ENCODE measurements around the gene CTIF.

DNA sequence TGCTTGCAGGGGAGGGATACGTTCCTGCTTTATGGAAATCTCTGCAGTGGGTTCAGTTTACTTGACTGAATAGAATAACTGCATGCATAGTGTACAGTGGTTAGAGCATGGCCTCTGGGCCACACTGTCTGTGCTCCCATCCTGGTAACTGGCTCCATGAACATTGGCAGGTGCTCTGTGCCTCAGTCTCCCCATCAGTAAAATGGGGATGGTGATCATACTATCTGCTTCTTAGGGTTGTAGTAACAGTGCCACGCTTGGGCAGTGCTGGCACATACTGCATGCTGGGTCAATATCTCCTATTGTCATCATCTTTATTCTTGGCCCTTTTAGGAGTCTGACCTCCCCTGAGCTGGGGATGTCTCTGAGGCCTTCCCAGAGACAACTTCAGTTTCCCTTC is 117.3 kb downstream of the CTIF start:
- no peak for TF ChIP-seq RAD21 (conservative IDR thresholded peaks at IDR 0.05)
- no peak for TF ChIP-seq EZH2 (IDR thresholded peaks at IDR 0.05; ENCODE audit: borderline replicate concordance, insufficient read depth, low read length, poor library complexity, severe bottlenecking)
- TF ChIP-seq TAF1 (IDR thresholded peaks at IDR 0.05; ENCODE audit: low read depth): no peak
- TF ChIP-seq, protein P1, sequence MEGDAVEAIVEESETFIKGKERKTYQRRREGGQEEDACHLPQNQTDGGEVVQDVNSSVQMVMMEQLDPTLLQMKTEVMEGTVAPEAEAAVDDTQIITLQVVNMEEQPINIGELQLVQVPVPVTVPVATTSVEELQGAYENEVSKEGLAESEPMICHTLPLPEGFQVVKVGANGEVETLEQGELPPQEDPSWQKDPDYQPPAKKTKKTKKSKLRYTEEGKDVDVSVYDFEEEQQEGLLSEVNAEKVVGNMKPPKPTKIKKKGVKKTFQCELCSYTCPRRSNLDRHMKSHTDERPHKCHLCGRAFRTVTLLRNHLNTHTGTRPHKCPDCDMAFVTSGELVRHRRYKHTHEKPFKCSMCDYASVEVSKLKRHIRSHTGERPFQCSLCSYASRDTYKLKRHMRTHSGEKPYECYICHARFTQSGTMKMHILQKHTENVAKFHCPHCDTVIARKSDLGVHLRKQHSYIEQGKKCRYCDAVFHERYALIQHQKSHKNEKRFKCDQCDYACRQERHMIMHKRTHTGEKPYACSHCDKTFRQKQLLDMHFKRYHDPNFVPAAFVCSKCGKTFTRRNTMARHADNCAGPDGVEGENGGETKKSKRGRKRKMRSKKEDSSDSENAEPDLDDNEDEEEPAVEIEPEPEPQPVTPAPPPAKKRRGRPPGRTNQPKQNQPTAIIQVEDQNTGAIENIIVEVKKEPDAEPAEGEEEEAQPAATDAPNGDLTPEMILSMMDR (IDR thresholded peaks at IDR 0.05; ENCODE audit: poor library complexity, severe bottlenecking): no peak
- TF ChIP-seq MXI1 (conservative IDR thresholded peaks at IDR 0.05; ENCODE audit: poor library complexity, severe bottlenecking): no peak
- TF ChIP-seq POLR2AphosphoS5 (IDR thresholded peaks at IDR 0.05): no peak

All from neural cell (in vitro differentiated cells).